Measurements from ENCODE around the gene STKLD1.
"Not testable (repeated sequence)": the region's sequence is repeated elsewhere in the genome, so short reads cannot be mapped to it uniquely, and the experiment has no call there.

STKLD1 gene

GRCh38 chr9:133375724-133376654 lies at the start of gene STKLD1, which contains the start of gene SURF4:
Gene STKLD1 (plus strand): TSS chr9:133376366. CDS start chr9:133376474, 108 bp downstream.
Gene SURF4 (minus strand): TSS chr9:133376060. CDS start chr9:133375969, 91 bp downstream.
- DNase-seq, result peak; percentile 77

- not testable (repeated sequence) for DNase-seq
Measured at GRCh38 chr9:133327021-133327420, 49.1 kb upstream of the STKLD1 start.

DNA sequence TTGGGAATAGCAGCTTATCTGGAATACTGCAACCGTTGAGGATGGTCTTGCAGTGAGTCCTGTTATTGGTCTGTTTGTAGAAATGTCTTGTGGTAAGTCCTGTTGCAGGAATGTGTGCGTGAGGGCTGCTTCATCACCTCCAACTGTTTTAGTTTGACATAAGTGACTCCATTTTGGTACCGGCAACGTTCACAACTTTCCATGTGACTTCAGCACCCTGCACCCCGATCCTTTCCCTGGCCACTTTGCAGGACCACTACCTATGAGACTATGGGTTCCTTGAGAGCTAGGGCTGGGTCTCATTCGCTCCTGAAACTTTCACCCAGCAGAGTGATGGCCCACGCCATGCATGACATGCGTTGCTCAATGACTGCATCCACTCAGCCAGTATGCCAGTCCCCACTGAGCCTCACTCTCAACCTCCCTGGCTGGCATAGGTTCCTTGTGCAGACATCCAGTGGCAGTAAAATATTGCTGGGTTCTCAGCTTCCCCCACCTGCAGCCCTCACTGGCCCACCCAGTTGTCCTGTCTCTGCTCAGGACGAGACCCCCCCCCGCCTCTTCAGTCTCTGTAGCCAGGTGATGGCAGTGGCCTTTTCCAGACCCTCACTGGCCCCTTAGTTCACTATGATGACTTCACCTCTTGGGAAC lies 48.2 kb upstream of the STKLD1 start:
- no peak for DNase-seq

GRCh38 chr9:133329306-133330156 lies 46.6 kb upstream of the STKLD1 start:
- DNase-seq, result not testable (repeated sequence)

DNA sequence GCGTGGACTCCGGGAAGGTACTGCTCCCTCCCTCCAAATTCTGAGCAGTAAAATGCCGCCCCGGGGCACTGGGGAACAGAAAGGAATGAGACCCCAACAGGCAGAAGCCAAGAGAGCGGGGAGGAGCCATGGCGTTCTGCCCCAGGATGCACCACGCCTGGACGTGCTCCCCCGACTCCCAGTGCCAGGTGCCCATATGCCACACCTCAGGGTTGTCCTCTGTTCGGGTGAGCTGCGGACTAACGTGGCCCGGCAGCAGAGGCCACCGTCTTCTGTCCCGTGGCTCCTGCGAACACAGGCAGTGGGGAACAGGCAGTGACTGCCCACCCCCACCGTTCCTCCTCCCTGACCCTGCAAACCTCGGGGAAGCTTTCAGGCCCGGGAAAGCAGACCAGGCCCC lies 44.9 kb upstream of the STKLD1 start:
- no peak for DNase-seq

- no peak for DNase-seq
Measured at GRCh38 chr9:133331641-133332380, 44.4 kb upstream of the STKLD1 start.

- DNase-seq, result no peak
Measured at GRCh38 chr9:133332381-133332730, 43.8 kb upstream of the STKLD1 start.

DNA sequence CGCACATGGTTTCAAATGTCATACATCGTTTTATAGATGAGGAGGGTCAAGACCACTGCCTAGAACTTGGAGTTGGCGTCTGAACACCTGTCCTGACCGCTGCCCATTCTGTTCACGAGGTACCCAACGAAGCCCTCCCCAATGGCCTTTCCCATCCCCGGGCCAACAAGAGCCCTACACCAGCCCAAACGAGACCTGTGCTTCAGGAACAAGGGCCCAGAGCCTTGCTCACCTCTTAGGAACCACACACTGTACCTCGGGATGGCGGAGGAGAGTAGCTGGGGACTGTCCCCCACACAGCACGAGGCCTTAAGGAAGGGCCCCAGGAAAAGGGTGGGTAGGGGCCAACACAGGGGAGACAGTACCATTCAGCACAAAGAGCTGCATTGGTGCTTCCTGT lies 43.2 kb upstream of the STKLD1 start:
- DNase-seq, result no peak

DNA sequence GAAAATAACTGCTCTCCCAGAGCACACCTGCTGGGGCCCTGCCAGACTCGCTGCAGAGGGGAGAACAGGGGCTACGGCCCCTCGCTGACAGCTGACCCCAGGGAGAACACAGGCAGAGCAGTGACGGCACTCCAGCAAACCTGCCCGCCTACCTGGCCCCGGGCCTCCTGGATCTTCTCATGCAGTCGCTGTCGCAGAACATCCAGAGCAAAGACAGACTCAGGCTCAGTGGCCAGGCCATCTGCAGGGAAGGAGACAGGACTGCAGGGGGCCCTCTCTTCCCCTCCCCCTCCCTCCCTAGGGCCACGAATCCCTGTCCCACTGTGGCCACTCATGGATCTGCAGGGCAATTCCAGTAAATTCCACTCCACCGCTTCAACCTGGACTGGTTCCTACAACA lies 42.6 kb upstream of the STKLD1 start:
- DNase-seq, result no peak

GRCh38 chr9:133334161-133334560 lies 42.0 kb upstream of the STKLD1 start:
- DNase-seq, result no peak

GRCh38 chr9:133334888-133335287 lies 41.3 kb upstream of the STKLD1 start:
- DNase-seq, result not testable (repeated sequence)

DNA sequence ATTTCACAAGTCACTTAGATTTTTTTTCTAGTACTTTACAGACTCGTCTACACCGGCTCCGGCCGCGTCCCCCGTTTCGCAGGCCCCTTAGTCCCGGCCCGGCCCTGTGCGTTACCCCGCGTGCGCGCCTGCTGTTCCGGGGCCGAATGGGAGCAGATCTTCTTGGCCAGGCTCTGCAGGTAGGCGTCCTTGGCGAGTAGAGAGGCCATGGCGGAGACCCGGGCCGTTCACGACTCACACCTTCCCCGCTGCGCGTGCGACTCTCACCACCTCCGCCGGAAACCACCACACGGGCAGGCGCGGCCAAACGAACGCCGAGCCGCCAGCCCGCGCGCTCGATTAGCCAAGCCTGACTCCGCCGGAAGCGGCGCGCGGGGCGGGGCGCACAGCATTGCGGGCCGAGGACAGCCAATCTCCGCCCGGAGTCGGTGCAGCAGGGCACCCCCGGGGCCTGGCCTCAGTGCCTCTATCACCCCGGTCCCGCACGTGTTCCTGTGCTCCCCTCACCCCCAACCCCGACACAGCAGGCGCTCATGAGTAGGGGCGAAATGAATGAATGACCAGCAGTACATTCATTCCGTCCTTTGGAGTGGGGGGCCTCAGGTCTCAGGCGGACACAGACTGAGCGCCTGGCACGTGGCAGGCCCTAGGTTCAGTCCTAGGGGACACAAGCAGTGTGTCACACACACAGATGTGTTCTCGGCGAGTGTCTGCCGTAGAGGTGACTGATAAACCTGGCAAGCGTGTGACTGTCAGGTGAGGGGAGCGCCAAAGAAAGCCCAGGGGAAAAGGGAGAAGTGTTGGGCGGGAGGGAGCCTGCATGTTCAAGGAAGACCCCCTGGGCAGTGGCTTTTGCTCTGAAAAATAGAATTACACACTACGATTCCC lies 40.0 kb upstream of the STKLD1 start, which contains the start of gene SURF6:
Gene SURF6, minus strand, starts transcription at position 265 of the 888 bp plus-strand sequence. Its CDS starts 56 bp downstream, at position 209.
- peak; percentile 87 for DNase-seq

- DNase-seq, result no peak
Measured at GRCh38 chr9:133339641-133340040, 36.5 kb upstream of the STKLD1 start.

GRCh38 chr9:133340256-133340655 lies 35.9 kb upstream of the STKLD1 start:
- no peak for DNase-seq

GRCh38 chr9:133340916-133341315 lies 35.2 kb upstream of the STKLD1 start:
- no peak for DNase-seq

DNA sequence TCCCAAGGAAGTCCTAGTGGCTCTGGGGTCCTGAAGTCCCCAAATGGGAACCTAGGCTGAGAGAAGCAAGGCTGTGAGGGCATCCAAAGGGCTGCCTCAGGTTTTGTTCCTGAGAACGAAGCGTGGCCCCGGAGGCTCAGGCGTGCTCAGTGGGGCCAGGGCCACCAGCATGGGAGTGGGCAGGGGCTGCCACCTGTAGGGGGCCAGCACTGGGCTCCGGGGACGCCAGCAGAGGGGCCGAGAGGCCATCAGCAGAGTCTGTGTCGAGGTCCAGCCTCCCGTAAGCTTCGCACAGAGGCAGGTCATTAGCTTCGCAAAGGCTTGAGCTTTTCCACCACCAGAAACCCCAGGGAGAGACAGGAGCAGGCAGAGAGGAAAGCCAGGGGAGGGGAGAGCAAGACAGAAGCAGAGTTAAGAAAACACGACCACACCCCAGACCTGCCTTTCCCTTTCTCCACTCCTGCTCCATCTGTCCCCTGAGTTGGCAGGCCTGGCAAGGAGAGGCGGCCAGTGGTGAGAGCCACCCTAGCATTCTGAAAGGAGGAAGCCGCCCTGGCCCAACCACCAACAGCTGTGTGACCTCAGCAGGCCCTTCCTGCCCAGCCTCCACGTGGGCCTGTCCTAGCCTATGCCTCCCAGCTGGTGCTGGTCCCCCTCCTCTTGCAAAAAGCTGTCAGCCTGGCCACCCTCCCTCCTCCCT lies 34.6 kb upstream of the STKLD1 start:
- DNase-seq, result no peak

- DNase-seq, result no peak
Measured at GRCh38 chr9:133342069-133342406, 34.1 kb upstream of the STKLD1 start.

GRCh38 chr9:133342570-133342969 lies 33.6 kb upstream of the STKLD1 start:
- DNase-seq, result no peak

DNA sequence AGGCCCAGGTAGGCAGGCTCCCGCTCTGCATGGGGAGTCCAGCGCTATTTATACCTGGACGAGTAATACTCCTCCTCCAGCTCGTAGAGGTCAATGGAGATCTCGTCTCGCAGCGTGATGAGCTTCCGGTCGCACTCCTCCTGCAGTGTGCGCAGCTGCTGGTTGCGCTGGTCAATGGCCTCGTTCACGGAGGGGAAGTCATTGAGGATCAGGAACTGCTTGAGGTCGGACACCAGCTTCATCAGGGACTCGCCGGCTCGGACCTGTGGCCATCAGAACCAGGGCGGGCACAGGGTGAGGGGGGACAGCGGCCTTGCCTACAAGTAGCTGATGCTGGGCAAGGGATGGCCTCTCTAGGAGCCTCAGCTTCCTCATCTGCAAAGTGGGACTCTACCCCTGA lies 32.1 kb upstream of the STKLD1 start:
- no peak for DNase-seq

DNA sequence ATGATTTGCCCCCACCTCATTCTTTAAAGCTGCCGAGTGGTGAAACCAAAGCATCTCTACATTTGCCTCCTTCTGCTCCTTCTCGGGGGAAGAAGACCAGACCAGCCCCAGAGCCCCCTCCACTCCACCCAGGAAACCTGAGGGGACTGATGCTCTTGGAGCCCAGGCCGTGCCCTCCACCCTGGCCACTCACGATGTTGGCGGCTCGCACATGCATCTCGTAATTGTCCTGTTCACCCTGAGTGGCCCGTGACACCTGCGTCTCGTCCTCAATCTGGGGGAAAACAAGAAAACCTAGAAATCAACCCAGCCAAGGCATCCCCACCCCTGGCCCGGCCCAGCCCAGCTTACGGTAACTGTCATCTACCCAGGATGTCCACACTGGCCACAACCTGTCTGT lies 31.2 kb upstream of the STKLD1 start:
- no peak for DNase-seq

- no peak for DNase-seq
Measured at GRCh38 chr9:133345596-133345995, 30.6 kb upstream of the STKLD1 start.

Measured in kidney glomerular epithelial cell (primary cell).